ENCODE measurements around the gene TET3. TPM values are rescaled to one million over a fixed set of nuclear protein-coding genes. Genes with fewer than 3 reads are reported as not detected.

TET3 gene
- total RNA-seq, 4 donors from 2014 or later = 4.3 to 14.1 (median 6.6) TPM

GRCh38 chr2:73989972-73990371, 5.3 kb downstream of the TET3 start:
- Histone ChIP-seq H3K36me3 (no peaks in the 10 kb centered on the region), H3K4me1 (peaks cover 0 to 33% (median 26%) of the 10 kb centered on the region in 4 donors), H3K27me3 (no peaks in the 10 kb centered on the region), H3K9me3 (no peaks in the 10 kb centered on the region), H3K27ac (no peak overlapping the region), H3K4me3 (no peak overlapping the region)
- TF ChIP-seq POLR2A (IDR thresholded peaks at IDR 0.05) (no peak), EP300 (IDR thresholded peaks at IDR 0.05) (no peak)
- TF ChIP-seq, protein P1, sequence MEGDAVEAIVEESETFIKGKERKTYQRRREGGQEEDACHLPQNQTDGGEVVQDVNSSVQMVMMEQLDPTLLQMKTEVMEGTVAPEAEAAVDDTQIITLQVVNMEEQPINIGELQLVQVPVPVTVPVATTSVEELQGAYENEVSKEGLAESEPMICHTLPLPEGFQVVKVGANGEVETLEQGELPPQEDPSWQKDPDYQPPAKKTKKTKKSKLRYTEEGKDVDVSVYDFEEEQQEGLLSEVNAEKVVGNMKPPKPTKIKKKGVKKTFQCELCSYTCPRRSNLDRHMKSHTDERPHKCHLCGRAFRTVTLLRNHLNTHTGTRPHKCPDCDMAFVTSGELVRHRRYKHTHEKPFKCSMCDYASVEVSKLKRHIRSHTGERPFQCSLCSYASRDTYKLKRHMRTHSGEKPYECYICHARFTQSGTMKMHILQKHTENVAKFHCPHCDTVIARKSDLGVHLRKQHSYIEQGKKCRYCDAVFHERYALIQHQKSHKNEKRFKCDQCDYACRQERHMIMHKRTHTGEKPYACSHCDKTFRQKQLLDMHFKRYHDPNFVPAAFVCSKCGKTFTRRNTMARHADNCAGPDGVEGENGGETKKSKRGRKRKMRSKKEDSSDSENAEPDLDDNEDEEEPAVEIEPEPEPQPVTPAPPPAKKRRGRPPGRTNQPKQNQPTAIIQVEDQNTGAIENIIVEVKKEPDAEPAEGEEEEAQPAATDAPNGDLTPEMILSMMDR (IDR thresholded peaks at IDR 0.05) = no peak
- DNase-seq (ENCODE audit: low spot score in 2 of 2) = no peak
- 91 to 95% methylated on average over 2 of the region's 2 CpGs for WGBS, 2 donors

- WGBS, 2 donors = 85 to 90% methylated on average over 1 of the region's 1 CpG
- TF ChIP-seq EP300 (IDR thresholded peaks at IDR 0.05) = no peak
- TF ChIP-seq POLR2A (IDR thresholded peaks at IDR 0.05) = no peak
- TF ChIP-seq, protein P1 (IDR thresholded peaks at IDR 0.05) = no peak
- no peak for DNase-seq (ENCODE audit: low spot score in 2 of 2)
- H3K4me3 ChIP-seq = no peak overlapping the region
- peaks cover 0 to 31% (median 25%) of the 10 kb centered on the region in 4 donors for H3K4me1 ChIP-seq
- no peaks in the 10 kb centered on the region for H3K9me3 ChIP-seq
- no peaks in the 10 kb centered on the region for H3K27me3 ChIP-seq
- H3K27ac ChIP-seq = no peak overlapping the region
- no peaks in the 10 kb centered on the region for H3K36me3 ChIP-seq
These were observed 5.8 kb downstream of the TET3 start for GRCh38 chr2:73990531-73990930.

GRCh38 chr2:73992036-73992435, 7.3 kb downstream of the TET3 start:
- DNase-seq (ENCODE audit: low spot score in 2 of 2) = no peak
- WGBS, 2 donors = 95 to 100% methylated on average over 4 of the region's 4 CpGs
- no peak for TF ChIP-seq POLR2A (IDR thresholded peaks at IDR 0.05)
- TF ChIP-seq, protein P1 (IDR thresholded peaks at IDR 0.05) = no peak
- no peak for TF ChIP-seq EP300 (IDR thresholded peaks at IDR 0.05)
- no peak overlapping the region for H3K27ac ChIP-seq
- no peaks in the 10 kb centered on the region for H3K27me3 ChIP-seq
- no peaks in the 10 kb centered on the region for H3K9me3 ChIP-seq
- no peak overlapping the region for H3K4me3 ChIP-seq
- peaks cover 0 to 18% (median 14%) of the 10 kb centered on the region in 4 donors for H3K4me1 ChIP-seq
- H3K36me3 ChIP-seq = no peaks in the 10 kb centered on the region

GRCh38 chr2:73993376-73993775, 8.7 kb downstream of the TET3 start:
- H3K4me3 ChIP-seq = no peak overlapping the region
- WGBS, 2 donors = 73 to 76% methylated on average over 3 of the region's 3 CpGs
- no peaks in the 10 kb centered on the region for H3K9me3 ChIP-seq
- no peaks in the 10 kb centered on the region for H3K27me3 ChIP-seq
- H3K36me3 ChIP-seq = no peaks in the 10 kb centered on the region
- DNase-seq (ENCODE audit: low spot score in 2 of 2) = no peak
- H3K4me1 ChIP-seq = peaks cover 0 to 5% (median 1%) of the 10 kb centered on the region in 4 donors
- no peak overlapping the region for H3K27ac ChIP-seq
- no peak for TF ChIP-seq POLR2A (IDR thresholded peaks at IDR 0.05)
- TF ChIP-seq, protein P1 (IDR thresholded peaks at IDR 0.05) = no peak
- no peak for TF ChIP-seq EP300 (IDR thresholded peaks at IDR 0.05)

DNA sequence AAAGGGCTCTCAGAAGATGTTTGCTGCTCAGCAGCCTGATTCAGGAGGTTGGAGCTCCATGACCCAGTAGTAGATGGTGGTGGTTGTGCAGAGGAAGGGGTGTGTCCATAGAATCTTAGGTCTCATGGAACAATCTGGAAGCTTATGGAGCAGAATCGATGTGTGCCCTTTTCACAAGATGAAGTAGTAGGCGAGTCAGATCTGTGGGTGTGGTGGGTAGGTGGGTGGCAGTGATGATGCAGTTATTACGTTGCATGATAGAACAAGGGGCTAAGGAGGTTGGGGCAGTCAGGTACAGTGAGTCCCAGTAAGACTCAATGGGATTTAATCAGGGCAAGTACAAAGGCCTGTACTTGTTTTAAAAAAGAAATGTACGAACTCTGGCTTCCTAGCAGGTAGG, 9.1 kb downstream of the TET3 start:
- H3K27me3 ChIP-seq = no peaks in the 10 kb centered on the region
- no peak for TF ChIP-seq POLR2A (IDR thresholded peaks at IDR 0.05)
- H3K27ac ChIP-seq = no peak overlapping the region
- H3K4me1 ChIP-seq = peaks cover 0 to 4% (median 0%) of the 10 kb centered on the region in 4 donors
- H3K4me3 ChIP-seq = no peak overlapping the region
- no peak for DNase-seq (ENCODE audit: low spot score in 2 of 2)
- H3K9me3 ChIP-seq = no peaks in the 10 kb centered on the region
- H3K36me3 ChIP-seq = no peaks in the 10 kb centered on the region
- 78 to 80% methylated on average over 4 of the region's 4 CpGs for WGBS, 2 donors

Data from tibial nerve (tissue), 4 donors.